GM21786 (cell line): ENCODE measurements around the gene CLEC14A.

Experiments
- ATAC-seq: cut with Tn5 transposase; IDR thresholded peaks from one replicate; pipeline ENCODE4 v1.9.1; 2021; ENCODE audit not compliant: unreplicated experiment

Gene CLEC14A, protein sequence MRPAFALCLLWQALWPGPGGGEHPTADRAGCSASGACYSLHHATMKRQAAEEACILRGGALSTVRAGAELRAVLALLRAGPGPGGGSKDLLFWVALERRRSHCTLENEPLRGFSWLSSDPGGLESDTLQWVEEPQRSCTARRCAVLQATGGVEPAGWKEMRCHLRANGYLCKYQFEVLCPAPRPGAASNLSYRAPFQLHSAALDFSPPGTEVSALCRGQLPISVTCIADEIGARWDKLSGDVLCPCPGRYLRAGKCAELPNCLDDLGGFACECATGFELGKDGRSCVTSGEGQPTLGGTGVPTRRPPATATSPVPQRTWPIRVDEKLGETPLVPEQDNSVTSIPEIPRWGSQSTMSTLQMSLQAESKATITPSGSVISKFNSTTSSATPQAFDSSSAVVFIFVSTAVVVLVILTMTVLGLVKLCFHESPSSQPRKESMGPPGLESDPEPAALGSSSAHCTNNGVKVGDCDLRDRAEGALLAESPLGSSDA

DNA sequence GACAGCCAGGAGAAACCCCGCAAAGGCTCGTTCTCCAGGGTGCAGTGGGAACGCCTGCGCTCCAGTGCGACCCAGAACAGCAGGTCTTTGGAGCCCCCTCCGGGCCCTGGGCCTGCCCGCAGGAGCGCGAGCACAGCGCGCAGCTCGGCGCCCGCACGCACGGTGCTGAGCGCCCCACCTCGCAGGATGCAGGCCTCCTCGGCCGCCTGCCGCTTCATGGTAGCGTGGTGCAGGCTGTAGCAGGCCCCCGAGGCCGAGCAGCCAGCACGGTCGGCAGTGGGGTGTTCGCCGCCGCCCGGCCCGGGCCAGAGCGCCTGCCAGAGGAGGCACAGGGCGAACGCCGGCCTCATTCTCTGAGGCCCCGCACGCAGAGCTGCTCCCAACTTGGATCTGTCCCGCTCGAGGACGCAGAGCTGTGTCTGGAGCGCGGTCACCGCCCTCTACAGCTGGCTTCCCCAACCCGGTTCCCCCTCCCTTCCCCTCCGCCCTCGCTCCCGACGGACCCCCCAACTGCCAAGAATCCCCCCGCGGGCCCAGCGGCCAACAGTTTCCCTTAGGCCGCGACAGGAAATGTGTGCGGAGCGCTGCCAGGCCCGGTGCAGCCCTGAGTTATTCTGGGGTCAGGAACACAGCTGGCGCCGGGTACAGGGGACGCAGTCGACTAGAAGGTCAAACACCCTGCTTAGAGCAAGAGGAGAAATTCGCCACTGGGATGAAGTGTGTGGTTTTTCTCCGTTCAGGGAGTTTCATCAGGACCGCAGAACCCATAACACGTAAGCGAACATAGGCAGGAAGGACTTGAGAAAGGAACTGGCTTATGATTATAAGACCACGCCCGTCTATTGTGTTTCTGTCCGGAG is at the start of gene CLEC14A:
Gene CLEC14A (minus strand): TSS at position 421 of the 860 bp plus-strand sequence. CDS start 71 bp downstream, at position 350.
- ATAC-seq = no peak

DNA sequence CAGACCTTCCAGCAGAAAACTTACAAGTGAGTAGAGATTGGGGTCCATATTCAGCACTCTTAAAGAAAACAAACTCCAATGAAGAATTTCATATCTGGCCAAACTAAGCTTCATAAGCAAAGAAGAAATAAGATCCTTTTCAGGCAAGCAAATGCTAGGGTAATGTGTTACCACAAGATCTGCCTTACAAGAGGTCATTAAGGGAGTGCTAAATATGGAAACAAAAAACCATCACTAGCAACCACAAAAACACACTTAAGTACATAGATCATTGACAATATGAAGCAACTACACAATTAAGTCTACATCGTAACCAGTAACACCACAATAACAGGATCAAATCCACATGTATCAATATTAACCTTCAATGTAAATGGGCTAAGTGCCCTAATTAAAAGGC is 47.1 kb upstream of the CLEC14A start:
- no peak for ATAC-seq

DNA sequence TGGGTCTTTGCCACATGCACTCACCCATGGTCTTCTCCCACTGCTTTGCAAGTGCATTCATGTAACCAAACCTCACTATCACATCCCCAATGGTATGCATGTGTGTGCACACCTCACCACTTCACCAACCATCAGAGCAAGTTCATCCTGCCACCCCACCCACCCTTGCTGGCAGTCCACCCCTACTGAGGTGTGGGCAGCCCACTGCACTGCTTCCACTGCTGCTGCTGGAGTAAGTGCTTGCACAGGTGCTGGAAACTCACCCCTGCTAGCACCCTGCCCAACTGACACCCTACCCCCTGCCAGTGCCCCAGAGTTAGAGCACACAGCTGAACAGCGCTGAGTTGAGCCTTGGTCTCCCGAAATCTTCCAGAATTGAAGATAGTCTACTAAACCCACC is 46.1 kb upstream of the CLEC14A start:
- no peak for ATAC-seq

DNA sequence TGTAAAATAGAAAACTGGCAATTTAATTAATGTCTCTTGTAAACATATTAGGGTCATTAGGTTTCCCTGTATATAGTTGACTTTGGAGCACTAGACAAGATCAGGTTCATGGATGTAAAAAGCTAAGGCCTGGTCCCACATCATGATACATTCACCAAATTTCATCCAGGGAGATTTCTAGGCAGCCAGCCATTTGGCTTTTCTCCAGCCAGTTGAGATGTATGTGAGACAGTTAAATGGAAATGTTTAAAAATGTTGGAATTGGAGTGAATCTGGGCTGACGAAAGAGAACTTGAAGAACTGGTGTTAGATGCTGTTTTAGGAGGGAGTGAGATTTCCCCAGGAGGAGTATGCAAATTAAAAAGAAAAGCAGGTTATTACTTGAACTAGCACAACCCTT is 41.8 kb upstream of the CLEC14A start:
- ATAC-seq = no peak

DNA sequence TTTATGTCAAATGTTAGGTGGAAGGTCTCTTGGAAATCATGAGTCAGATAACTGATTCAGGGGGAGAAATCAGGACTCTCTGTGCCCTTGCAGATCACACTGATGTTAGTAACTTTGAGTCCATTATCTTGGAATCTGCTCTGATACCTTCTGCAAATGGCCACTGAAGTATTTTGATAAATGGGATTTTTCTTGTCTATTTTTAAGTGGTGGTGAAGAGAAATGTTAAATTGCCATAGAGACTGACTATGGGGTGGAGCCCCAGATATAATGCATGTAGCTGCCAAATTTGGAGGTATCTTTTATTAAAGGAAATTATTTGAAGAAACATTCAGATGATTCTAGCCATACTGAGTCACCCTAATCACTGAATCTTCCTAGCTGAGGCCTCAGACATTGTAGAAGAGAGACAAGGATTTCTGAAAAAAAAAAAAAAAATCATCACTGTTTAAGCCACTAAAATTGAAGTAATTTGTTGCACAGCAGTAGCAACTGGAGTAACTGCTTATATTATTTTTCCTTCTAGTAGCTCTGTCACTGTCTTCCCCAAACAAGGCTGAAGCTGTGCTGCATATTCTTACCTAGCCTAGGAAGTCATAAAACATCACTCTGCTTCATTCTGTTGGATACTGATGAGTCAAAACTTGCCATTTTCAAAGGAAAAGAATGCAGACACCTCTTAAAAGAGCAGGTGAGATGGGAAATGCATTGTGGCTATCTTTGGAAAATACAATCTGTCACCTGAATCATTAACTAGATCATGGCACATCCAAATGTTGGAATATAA is 36.0 kb upstream of the CLEC14A start:
- ATAC-seq = no peak

DNA sequence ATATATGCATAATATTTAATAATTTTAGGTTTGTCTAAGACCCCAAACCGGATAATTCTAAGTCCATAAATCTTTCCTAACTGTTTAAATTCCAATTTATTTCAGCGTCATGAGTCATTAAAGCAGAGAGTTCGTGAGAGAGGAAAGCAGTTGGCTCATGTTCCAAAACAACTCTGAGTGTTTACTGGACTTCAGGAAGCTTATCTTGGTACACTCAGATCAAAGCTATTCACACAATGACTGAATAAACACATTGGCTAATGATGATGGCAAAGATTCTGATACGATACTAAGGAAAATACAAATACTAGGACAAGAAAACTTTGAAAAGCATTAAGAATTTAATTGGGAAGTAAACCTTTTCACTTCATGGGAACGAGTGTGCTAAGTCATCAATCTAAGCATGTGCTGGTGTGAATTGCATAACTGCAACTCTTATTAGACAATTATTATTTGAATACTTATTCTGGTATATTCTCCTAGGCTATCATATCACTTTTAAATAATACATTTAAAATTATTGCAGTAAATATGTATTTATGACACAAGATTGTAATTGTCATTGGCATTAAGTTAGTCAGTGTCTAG is 34.8 kb upstream of the CLEC14A start:
- no peak for ATAC-seq

DNA sequence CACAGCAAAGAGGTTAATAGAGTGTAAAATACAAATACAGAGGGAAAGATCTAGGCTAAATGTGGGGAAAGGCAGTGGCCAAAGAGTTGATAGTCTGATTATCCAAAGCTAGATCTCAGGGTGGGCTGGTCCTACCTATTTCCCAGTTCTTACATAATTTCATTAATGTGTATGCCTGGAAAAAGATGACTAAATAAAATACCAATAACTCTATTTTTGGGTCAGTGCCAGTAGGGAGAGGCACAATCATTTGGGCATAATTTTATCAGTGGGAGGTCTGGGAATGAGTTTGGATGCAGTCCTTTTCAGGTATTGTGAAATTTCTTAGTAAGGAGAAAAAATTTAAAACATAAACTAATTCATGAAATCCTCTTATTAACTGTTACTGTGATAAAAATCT is 30.6 kb upstream of the CLEC14A start:
- ATAC-seq = no peak

DNA sequence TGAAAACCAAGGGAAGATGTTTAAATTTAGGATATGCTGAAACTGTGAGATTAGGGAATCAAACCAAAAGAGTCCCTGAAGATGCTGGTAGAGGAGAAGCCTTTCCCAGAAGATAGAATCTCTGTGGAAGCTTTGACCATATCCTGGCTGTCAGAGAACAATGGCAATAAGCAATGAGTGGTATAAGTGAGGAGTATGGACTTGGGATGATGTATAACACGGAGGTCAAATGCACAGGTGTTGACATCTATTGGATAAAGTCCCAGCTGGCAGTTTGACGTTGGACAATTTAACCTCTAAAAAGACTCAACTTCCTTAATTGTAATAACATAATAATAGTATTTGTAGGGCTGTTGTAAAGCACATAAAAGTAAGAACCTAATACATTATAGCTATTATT is 30.1 kb upstream of the CLEC14A start:
- ATAC-seq = no peak

DNA sequence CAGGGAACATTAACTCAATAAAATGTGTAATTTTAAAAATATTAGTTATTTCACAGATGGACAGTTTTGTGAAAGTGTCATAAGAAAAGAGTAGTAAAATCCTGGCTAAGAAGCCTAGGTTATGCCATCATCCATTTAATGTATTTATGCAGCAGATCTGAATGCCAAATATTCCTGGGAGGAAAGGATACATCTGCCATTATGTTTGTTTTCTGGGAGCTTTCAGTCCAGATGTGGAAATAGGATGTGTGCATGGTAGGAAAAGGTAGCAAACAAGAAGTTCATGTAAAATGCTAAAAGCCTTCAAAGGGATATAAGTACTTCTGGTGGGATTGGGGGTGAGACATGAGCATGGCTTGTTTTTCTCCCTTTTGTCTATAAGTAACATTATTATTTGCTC is 27.0 kb upstream of the CLEC14A start:
- no peak for ATAC-seq

DNA sequence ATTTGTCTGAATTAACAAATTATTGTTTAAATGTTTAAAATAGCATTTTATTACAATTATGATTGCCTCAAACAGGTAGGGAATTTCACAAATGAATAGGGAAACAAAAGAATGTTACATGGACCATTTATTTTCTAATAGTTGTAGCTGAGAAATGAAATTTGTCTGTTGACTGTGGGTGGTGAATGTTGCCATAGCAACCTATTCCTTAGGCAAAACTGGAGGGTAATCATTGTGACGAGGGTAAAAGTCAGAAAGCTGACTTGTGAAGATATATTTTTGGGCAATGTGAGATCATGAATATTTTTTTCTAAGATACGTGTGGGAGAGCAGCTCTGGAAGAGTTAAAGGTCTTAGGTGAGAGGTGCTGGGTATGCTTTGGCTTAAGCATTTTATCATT is 24.2 kb upstream of the CLEC14A start:
- ATAC-seq = no peak

DNA sequence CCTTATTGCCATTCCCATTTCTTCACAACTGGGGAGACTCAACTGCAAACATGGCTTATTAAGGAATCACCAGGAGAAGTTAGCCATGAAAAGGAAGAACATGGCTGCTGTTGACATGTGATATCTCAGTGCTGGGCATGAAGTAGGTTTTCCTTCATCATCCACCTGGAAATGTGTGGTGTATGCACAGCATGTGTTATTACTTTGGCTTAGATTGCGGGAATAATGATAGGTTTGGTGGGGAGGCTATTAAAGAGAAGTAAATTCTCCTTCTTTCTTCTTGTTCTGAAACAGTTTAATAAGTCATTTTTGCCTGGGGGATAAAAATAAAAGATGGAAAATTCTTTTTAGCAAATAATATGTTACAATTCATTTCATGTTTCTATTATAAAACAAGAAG is 23.7 kb upstream of the CLEC14A start:
- ATAC-seq = no peak

DNA sequence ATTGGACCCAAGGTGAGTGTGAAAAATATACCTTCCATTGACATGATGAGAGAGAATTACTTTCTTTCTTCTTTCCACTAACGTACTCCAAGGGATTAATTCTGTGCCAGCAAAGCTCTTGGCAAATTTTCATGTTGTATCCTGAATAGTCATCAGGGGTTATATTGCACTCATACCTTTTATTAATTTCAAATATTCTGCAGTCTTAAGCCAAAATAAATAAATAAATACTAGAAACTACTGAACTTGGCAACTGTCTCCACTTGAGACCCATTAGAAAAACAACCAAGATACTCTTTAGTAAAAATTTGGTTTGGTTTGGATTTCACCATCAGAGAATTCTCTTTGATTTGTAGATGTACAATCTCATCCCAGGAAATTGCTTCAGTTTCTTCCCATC is 22.1 kb upstream of the CLEC14A start:
- no peak for ATAC-seq

DNA sequence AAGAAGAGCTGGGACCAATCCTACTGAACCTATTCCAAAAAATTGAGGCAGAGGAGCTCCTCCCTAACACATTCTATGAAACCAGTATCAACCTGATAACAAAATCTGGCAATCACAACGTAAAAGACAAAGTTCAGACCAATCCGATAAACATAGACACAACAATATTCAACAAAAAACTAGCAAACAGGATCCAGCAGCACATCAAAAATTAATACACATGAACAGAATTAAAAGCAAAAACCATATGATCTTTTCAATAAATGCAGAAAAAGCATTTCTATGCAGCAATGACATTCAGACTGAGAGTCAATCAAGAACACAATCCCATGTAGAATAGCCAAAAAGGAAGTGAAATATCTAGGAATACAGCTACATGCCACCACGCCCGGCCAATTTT is 7.0 kb upstream of the CLEC14A start:
- ATAC-seq = no peak

DNA sequence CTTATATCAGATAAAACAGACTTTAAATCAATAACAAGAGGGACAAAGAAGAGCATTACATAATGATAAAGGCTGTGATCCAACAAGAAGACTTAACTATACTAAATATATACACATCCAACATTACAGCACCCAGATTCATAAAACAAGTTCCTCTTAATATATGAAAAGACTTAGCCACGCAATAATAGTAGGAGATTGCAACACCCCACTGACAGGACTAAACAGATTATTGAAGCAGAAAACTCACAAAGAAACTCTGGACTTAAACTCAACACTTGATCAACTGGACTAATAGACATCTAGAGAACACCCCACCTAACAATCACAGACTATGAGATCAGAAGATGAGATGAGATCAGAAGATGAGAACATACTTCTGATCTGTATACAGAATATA is 5.7 kb upstream of the CLEC14A start:
- ATAC-seq = no peak

DNA sequence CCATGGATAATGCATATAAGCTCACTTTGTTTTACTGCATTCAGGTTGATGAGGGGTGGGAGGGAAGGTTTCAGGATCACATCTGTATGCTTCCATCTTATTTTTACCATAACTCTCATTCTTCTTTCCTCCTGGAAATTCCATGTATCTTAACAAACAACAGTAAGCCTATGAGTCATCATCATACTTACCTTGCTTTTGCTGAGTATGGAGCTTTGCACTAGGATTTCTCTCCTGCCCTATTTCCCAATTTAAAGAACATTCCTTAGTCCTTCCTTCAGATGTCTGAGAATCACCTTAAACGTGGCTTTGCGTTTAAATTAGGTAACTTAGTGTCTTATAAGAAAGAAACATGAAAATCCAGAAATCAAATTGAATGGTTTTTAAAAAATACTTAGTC is 1.6 kb upstream of the CLEC14A start:
- ATAC-seq = no peak

DNA sequence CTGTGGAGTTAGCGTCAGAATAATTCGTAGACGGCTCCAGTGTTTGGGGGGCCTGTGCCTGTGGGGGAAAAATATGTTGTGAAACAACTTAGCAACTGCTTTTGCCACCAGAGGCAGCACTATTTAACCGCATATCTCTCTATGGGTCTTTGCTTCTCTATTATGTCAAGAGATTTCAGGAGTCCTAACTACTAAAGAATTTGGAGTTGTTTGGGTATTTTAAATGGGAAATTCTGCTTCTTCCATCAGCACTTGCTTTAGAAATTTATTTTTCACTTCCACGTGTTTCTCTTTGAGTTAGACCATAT is 594 bp upstream of the CLEC14A start:
- ATAC-seq = no peak

DNA sequence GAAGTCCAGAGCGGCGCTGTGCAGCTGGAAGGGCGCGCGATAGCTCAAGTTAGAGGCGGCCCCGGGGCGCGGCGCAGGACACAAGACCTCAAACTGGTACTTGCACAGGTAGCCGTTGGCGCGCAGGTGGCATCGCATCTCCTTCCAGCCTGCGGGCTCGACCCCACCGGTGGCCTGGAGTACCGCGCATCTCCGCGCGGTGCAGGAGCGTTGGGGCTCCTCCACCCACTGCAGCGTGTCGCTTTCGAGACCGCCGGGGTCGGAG is 553 bp downstream of the CLEC14A start:
- no peak for ATAC-seq

DNA sequence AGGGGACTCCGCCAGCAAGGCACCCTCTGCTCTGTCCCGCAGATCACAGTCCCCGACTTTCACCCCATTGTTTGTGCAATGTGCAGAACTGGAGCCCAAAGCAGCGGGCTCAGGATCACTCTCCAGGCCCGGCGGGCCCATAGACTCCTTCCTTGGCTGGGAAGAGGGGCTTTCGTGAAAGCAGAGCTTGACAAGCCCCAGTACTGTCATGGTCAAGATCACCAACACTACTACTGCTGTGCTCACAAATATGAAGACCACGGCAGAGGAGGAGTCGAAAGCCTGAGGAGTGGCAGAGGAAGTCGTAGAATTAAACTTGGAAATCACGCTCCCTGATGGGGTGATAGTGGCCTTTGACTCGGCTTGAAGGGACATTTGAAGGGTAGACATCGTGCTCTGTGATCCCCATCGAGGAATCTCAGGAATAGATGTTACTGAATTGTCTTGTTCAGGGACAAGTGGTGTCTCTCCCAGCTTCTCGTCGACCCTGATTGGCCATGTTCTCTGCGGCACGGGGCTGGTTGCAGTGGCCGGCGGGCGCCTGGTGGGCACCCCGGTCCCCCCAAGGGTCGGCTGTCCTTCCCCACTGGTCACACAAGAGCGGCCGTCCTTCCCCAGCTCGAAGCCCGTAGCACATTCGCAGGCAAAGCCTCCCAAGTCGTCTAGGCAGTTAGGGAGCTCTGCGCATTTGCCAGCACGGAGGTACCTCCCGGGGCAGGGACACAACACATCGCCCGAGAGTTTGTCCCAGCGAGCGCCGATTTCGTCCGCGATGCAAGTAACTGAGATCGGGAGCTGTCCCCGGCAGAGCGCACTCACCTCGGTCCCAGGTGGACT is 1.1 kb downstream of the CLEC14A start:
- ATAC-seq = no peak

DNA sequence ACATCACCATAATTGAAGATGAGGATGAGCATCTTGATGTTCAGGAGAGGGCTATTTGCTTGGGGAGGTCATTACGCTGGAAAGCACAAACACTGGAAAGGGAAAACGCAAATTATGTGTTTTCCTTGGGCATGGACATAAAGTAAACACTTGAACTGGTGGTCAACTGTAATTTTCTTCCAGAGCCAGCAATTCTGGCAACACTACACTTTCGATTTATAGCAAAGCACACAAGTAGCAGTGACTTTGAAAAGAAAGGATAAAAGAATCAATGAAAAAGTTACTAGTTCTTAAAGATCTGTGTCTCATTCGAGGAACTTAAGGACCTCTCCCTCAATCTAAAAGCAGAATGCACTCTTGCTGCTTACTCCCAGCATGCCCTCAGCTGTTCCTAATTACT is 2.2 kb downstream of the CLEC14A start:
- no peak for ATAC-seq

DNA sequence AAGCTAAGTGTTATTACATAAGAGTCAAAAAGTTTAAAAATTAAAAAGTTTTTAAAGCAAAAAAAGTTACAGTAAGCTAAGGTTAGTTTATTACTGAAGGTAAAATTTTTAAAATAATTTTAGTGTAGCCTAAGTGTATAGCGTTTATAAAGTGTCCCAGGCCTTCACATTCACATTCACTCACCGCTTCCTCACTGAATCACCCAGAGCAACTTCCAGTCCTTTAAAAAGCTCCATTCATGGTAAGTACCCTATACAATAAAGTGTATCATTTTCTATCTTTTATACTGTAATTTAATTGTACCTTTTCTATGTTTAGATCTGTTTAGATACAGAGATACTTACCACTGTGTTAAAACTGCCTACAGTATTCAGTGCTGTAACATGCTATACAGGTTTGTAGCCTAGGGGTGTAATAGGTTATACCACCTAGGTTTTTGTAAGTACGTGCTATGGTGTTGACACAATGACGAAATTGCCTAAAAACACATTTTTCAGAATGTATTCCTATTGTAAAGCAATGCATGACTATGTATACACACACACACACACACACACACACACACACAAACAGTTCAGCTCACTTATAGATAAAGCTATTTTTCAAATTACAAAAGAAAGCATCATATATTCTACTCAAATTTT is 3.7 kb downstream of the CLEC14A start:
- no peak for ATAC-seq
